HCT116 (cell line): ENCODE data around the gene HCRTR1. TPM values are rescaled to one million over a fixed set of nuclear protein-coding genes. Genes with fewer than 3 reads are reported as not detected.

Experiments used
- ATAC-seq: fragments of 200-7000 bp; cut with Tn5 transposase; 2 replicates; pipeline ENCODE4 v1.9.1; 2020; ENCODE audit warnings: mild to moderate bottlenecking, moderate library complexity
- BruUV-seq: library from RNA; stranded (reverse); fragments of 400-500 nt; replicated peaks from 2 replicates; lab custom pipeline; 2021; lab: Mats Ljungman, UMichigan
- CTCF ChIA-PET: fragments of 300-600 bp; sonication (Branson Sonifier 250); formaldehyde crosslinking; loops from one replicate; lab custom pipeline; 2021; ENCODE audit warnings: antibody characterized with exemption; lab: Charles Lee
- POLR2A ChIA-PET: fragments of 300-600, 350-600 bp; sonication (Branson Sonifier 250); formaldehyde crosslinking; loops from one replicate; lab custom pipeline; 2021; ENCODE audit warnings: antibody characterized with exemption; lab: Charles Lee
- RAD21 ChIA-PET, 2 experiments: fragments of 300-600 bp; sonication (Branson Sonifier 250); formaldehyde crosslinking; loops; one replicate each; lab custom pipeline; 2023; ENCODE audit warnings: low total read pairs in 2 of 2; ENCODE audit not compliant: uncharacterized antibody in 2 of 2, unreplicated experiment in 2 of 2, low non-redundant PET in 1 of 2; lab: Charles Lee
- DNase-seq: peaks from one replicate; pipeline ENCODE4 v3.0.0-alpha.2; 2010; ENCODE audit warnings: low read depth, low spot score
- H2AFZ ChIP-seq: fragments of 200-600 bp; shearing (Covaris generic), sonication (generic); 2 replicates; pipeline ENCODE4 v1.6.1; 2017; ENCODE audit warnings: low read depth, mixed run types, mixed read lengths, antibody characterized with exemption, low read length; ENCODE audit not compliant: poor library complexity, severe bottlenecking
- H3K27ac ChIP-seq: 2 replicates; pipeline ENCODE4 v1.5.1; 2012; ENCODE audit warnings: low read depth, low read length
- H3K27me3 ChIP-seq: fragments of 200-600 bp; sonication (generic); 2 replicates; pipeline ENCODE4 v1.6.1; 2016; ENCODE audit warnings: mixed run types, low read length, mixed read lengths; ENCODE audit not compliant: insufficient read depth
- H3K36me3 ChIP-seq, 2 experiments: fragments of 200-500 bp in 1 of 2; fragments of 200-600 bp in 1 of 2; sonication (Bioruptor generic) in 1 of 2; sonication (generic) in 1 of 2; 2 replicates each; pipeline versions ENCODE4 v1.5.1 to v1.6.1; 2014 to 2016; ENCODE audit warnings: low read length in 2 of 2, inconsistent platforms in 1 of 2, mixed read lengths in 1 of 2, mixed run types in 1 of 2; ENCODE audit not compliant: insufficient read depth in 2 of 2, control insufficient read depth in 1 of 2
- H3K4me1 ChIP-seq, 2 experiments: fragments of 200-600 bp in 1 of 2; sonication (generic) in 1 of 2; 2 replicates each; pipeline versions ENCODE4 v1.5.1 to v1.6.1; 2012 to 2017; ENCODE audit warnings: low read length in 2 of 2, inconsistent platforms in 1 of 2, mild to moderate bottlenecking in 1 of 2, mixed read lengths in 1 of 2, mixed run types in 1 of 2, moderate library complexity in 1 of 2; ENCODE audit not compliant: insufficient read depth in 2 of 2, control insufficient read depth in 1 of 2
- H3K4me2 ChIP-seq: fragments of 200-600 bp; sonication (generic); 2 replicates; pipeline ENCODE4 v1.6.1; 2017; ENCODE audit warnings: mixed run types, low read length, mixed read lengths
- H3K4me3 ChIP-seq, 2 experiments: fragments of 200-600 bp in 1 of 2; sonication (generic) in 1 of 2; replicated peaks in 1 of 2; 2 replicates each; pipeline ENCODE4 v1.5.1; 2011 to 2016; ENCODE audit warnings: low read length in 2 of 2, control low read depth in 1 of 2, low read depth in 1 of 2, mild to moderate bottlenecking in 1 of 2, mixed read lengths in 1 of 2, mixed run types in 1 of 2
- H3K79me2 ChIP-seq: fragments of 200-600 bp; sonication (generic); 2 replicates; pipeline ENCODE4 v1.6.1; 2017; ENCODE audit warnings: mild to moderate bottlenecking, mixed run types, low read length, moderate library complexity, mixed read lengths; ENCODE audit not compliant: insufficient read depth
- H3K9ac ChIP-seq: fragments of 200-600 bp; sonication (generic); 2 replicates; pipeline ENCODE4 v1.6.1; 2016; ENCODE audit warnings: low read length, mixed read lengths
- H3K9me2 ChIP-seq: fragments of 200-600 bp; sonication (generic), shearing (Covaris generic); 2 replicates; pipeline ENCODE4 v1.6.1; 2017; ENCODE audit warnings: mixed run types, mild to moderate bottlenecking, moderate library complexity; ENCODE audit not compliant: insufficient read depth
- H3K9me3 ChIP-seq, 2 experiments: fragments of 200-500 bp in 1 of 2; fragments of 200-600 bp in 1 of 2; sonication (Bioruptor generic) in 1 of 2; sonication (generic) in 1 of 2; 2 replicates each; pipeline ENCODE4 v1.6.1; 2014 to 2017; ENCODE audit warnings: low read length in 2 of 2, mixed read lengths in 2 of 2, inconsistent platforms in 1 of 2, low read depth in 1 of 2, mild to moderate bottlenecking in 1 of 2, mixed run types in 1 of 2, moderate library complexity in 1 of 2; ENCODE audit not compliant: control insufficient read depth in 1 of 2, insufficient read depth in 1 of 2
- H4K20me1 ChIP-seq: fragments of 200-600 bp; sonication (generic), shearing (Covaris generic); 2 replicates; pipeline ENCODE4 v1.6.1; 2017; ENCODE audit warnings: mixed run types, mild to moderate bottlenecking, moderate library complexity; ENCODE audit not compliant: insufficient read depth
- CBX3 ChIP-seq: IDR thresholded peaks from 2 replicates; pipeline ENCODE4 v1.6.1; 2012; ENCODE audit warnings: low read depth
- CTCF ChIP-seq, 3 experiments: fragments of 200-600 bp in 1 of 3; sonication (generic) in 1 of 3; IDR thresholded peaks in 2 of 3; conservative IDR thresholded peaks in 1 of 3; 2 replicates each; pipeline ENCODE4 v1.5.1; 2012 to 2017; ENCODE audit warnings: low read depth in 2 of 3, low read length in 2 of 3, antibody characterized with exemption in 1 of 3, borderline replicate concordance in 1 of 3, control low read depth in 1 of 3, mild to moderate bottlenecking in 1 of 3, mixed read lengths in 1 of 3, mixed run types in 1 of 3, moderate library complexity in 1 of 3; ENCODE audit not compliant: insufficient read depth in 1 of 3
- EZH2 ChIP-seq: fragments of 200-600 bp; sonication (generic); IDR thresholded peaks from 2 replicates; pipeline ENCODE4 v1.6.1; 2017; ENCODE audit warnings: antibody characterized with exemption, mixed run types
- FOSL1 ChIP-seq: IDR thresholded peaks from 2 replicates; pipeline ENCODE4 v1.6.1; 2012; ENCODE audit warnings: low read depth
- MAX ChIP-seq: IDR thresholded peaks from 2 replicates; pipeline ENCODE4 v1.6.1; 2012
- POLR2A ChIP-seq: IDR thresholded peaks from 2 replicates; pipeline ENCODE4 v1.7.0; 2011; ENCODE audit warnings: borderline replicate concordance; ENCODE audit not compliant: insufficient read depth, insufficient read length; ENCODE audit errors: extremely low read depth
- POLR2AphosphoS5 ChIP-seq: IDR thresholded peaks from 2 replicates; pipeline ENCODE4 v1.6.1; 2011; ENCODE audit warnings: mild to moderate bottlenecking, low read depth, low read length, moderate library complexity
- RAD21 ChIP-seq: IDR thresholded peaks from 2 replicates; pipeline ENCODE4 v1.6.1; 2012; ENCODE audit warnings: low read depth, mild to moderate bottlenecking
- SIN3A ChIP-seq: IDR thresholded peaks from 2 replicates; pipeline ENCODE4 v1.6.1; 2012; ENCODE audit warnings: low read depth
- SP1 ChIP-seq: IDR thresholded peaks from 2 replicates; pipeline ENCODE4 v1.6.1; 2012; ENCODE audit warnings: low read depth
- SRF ChIP-seq: IDR thresholded peaks from 2 replicates; pipeline ENCODE4 v1.6.1; 2012; ENCODE audit warnings: low read depth
- TCF7L2 ChIP-seq: IDR thresholded peaks from 2 replicates; pipeline ENCODE4 v1.7.0; 2011; ENCODE audit warnings: borderline replicate concordance, inconsistent platforms; ENCODE audit not compliant: insufficient read depth, insufficient read length; ENCODE audit errors: extremely low read depth
- YY1 ChIP-seq: IDR thresholded peaks from 2 replicates; pipeline ENCODE4 v1.6.1; 2011; ENCODE audit warnings: low read length, low read depth, moderate library complexity, mild to moderate bottlenecking; ENCODE audit not compliant: insufficient replicate concordance; ENCODE audit errors: extremely low read depth
- ZFX ChIP-seq: fragments of 450-650 bp; IDR thresholded peaks from 2 replicates; pipeline ENCODE4 v1.6.1; 2017
- ZNF274 ChIP-seq: fragments of 200-500 bp; sonication (Bioruptor generic); IDR thresholded peaks from 2 replicates; pipeline ENCODE4 v1.6.1; 2014; ENCODE audit warnings: mild to moderate bottlenecking, low read depth, low read length, inconsistent platforms
- intact Hi-C: fragments of 100-400 bp; cut with micrococcal nuclease; formaldehyde crosslinking; loops from 2 replicates; pipeline ENCODE4 v1.10.0; 2022
- total RNA-seq: library from RNA; stranded (reverse); gene quantifications from one replicate; pipeline ENCODE4 v1.2.1, GENCODE V29; 2021; ENCODE audit not compliant: unreplicated experiment
- TF ChIP-seq, protein P1 (sequence below): IDR thresholded peaks from 2 replicates; pipeline ENCODE4 v1.6.1; 2012

HCRTR1 gene
- total RNA-seq, 1 experiment from 2014 or later, result not detected

DNA sequence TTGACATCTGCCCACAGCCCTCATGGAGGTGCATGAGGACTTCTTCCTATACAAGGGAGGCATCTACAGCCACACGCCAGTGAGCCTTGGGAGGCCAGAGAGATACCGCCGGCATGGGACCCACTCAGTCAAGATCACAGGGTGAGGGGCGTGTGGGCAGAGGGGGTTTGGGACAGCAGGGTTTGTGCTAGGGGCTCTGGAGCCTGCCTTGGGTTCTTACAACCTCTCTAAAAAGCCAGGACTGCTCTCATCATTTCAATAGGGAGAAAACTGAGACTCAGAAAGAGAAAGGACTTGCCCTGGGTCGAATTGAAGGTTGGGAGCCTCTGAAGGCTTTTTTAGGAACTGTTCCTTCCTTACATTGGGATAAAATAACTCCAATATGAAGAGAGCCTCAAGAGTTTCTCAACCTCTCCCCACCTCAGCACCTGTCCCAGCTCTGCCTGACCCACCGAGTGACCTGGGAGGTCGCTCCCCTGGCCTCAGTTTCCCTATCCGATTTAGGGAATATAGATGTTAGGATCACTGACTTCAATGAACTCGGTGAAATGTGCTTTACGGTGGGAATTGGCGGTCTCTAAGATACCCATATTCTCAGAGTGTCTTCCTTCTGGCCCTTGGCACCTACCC is 31.6 kb upstream of the HCRTR1 start:
- no peaks in the 10 kb centered on the region for H3K9me2 ChIP-seq
- H3K4me2 ChIP-seq, result no peak overlapping the region
- BruUV-seq, result no TSS peak
- no peak overlapping the region for H3K27ac ChIP-seq
- H3K9me3 ChIP-seq, result no peaks in the 10 kb centered on the region
- CTCF ChIA-PET, result no interaction called here
- no peak overlapping the region for H3K4me3 ChIP-seq
- peaks cover 11% of the 10 kb centered on the region for H3K79me2 ChIP-seq
- RAD21 ChIA-PET, result no interaction called here
- DNase-seq, result no peak
- TF ChIP-seq, protein P1, sequence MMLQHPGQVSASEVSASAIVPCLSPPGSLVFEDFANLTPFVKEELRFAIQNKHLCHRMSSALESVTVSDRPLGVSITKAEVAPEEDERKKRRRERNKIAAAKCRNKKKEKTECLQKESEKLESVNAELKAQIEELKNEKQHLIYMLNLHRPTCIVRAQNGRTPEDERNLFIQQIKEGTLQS, result no peak
- no peak for TF ChIP-seq SP1
- intact Hi-C loops, result no loop called here
- no peaks in the 10 kb centered on the region for H3K27me3 ChIP-seq
- no peak for ATAC-seq
- H3K9ac ChIP-seq, result no peak overlapping the region
- H3K4me1 ChIP-seq, result peaks cover 56 to 73% of the 10 kb centered on the region in 2 experiments
- H3K36me3 ChIP-seq, result peaks cover 0 to 22% of the 10 kb centered on the region in 2 experiments; a peak in 1 of 4 replicates
- POLR2A ChIA-PET, result no interaction called here
- H2AFZ ChIP-seq, result no peak overlapping the region
- no peaks in the 10 kb centered on the region for H4K20me1 ChIP-seq

DNA sequence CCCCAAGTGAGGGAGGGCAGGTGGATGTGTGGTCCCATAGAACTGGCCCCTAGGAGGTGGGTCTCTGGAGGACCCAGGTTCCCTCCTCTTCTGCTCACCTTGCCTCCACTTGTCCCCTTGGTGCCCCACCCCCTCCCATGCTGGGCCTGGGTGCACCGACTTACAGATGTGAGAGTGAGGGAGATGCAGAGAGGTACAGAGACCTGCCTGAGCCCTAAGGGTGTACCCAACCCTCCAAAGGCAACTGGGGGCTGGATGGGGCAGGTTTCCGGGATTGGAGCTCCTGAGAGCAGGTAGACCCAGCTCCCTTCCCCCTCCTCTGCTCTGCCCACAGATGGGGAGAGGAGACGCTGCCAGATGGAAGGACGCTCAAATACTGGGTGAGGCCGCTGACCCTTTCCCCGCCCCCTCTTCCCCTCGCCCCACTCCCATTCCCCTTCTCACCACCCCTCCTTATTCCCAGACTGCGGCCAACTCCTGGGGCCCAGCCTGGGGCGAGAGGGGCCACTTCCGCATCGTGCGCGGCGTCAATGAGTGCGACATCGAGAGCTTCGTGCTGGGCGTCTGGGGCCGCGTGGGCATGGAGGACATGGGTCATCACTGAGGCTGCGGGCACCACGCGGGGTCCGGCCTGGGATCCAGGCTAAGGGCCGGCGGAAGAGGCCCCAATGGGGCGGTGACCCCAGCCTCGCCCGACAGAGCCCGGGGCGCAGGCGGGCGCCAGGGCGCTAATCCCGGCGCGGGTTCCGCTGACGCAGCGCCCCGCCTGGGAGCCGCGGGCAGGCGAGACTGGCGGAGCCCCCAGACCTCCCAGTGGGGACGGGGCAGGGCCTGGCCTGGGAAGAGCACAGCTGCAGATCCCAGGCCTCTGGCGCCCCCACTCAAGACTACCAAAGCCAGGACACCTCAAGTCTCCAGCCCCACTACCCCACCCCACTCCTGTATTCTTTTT is 30.8 kb upstream of the HCRTR1 start:
- no TSS peak for BruUV-seq
- Histone ChIP-seq H2AFZ (no peak overlapping the region), H3K36me3 (peaks cover 0 to 22% of the 10 kb centered on the region in 2 experiments; a peak in 1 of 4 replicates), H3K9me3 (no peaks in the 10 kb centered on the region), H3K27ac (no peak overlapping the region), H3K4me1 (peaks cover 60 to 74% of the 10 kb centered on the region in 2 experiments), H4K20me1 (no peaks in the 10 kb centered on the region), H3K4me3 (no peak overlapping the region), H3K4me2 (no peak overlapping the region), H3K9me2 (no peaks in the 10 kb centered on the region), H3K27me3 (no peaks in the 10 kb centered on the region), H3K9ac (no peak overlapping the region), H3K79me2 (peaks cover 5% of the 10 kb centered on the region; the same call in 1 of the 2 replicates)
- DNase-seq (no peak), ATAC-seq (no peak)
- intact Hi-C loops, result no loop called here
- CTCF ChIA-PET, result interaction anchor here (1.4 kb wide), 1 partner anchor 12 kb away, joined by 5 read pairs; no protein-coding TSS in a partner anchor
- POLR2A ChIA-PET, result no interaction called here
- RAD21 ChIA-PET, result no interaction called here
- TF ChIP-seq POLR2AphosphoS5 (no peak), SIN3A (no peak), TCF7L2 (no peak), CBX3 (no peak), POLR2A (no peak), ZFX (no peak), ZNF274 (no peak), EZH2 (no peak), RAD21 (no peak), CTCF (IDR thresholded peaks at IDR 0.05 in 2 of 3, conservative IDR thresholded peaks at IDR 0.05 in 1 of 3; ENCODE audit: borderline replicate concordance in 1 of 3, insufficient read depth in 1 of 3, low read depth in 2 of 3, low read length in 2 of 3) (no peak), SP1 (no peak), MAX (no peak), FOSL1 (no peak), SRF (no peak), YY1 (no peak)
- TF ChIP-seq, protein P1, result no peak
